CD4-positive, alpha-beta memory T cell (primary cell): Measurements from ENCODE around the gene IKBIP. TPM values are rescaled to one million over a fixed set of nuclear protein-coding genes. Genes with fewer than 3 reads are reported as not detected.

Experiments used
- polyA plus RNA-seq, 2 donors: library from polyadenylated mRNA; unstranded; fragments of 300-500 nt; fragmentation: Illumina TruSeq; gene quantifications; one replicate each; pipeline ENCODE4 v1.2.3, GENCODE V29; 2021
- total RNA-seq, 2 experiments: library from RNA; stranded (reverse); gene quantifications; one replicate each; pipeline ENCODE4 v1.2.3, GENCODE V29; 2021

Gene IKBIP
- total and polyA plus RNA-seq, 4 experiments from 2014 or later: 6.5 to 8.2 (median 7.6) TPM

Other genes with a start within 250 kb of the IKBIP start
- gene TMPO, start 129.2 kb downstream of the IKBIP start, total RNA-seq: 100 to 1,000 TPM; 144 to 160 TPM
- gene TMPO, start 129.2 kb downstream of the IKBIP start, polyA plus RNA-seq: 10 to 100 TPM; 21.7 to 52.1 TPM
- 100 to 1,000 TPM; 213 to 227 TPM for gene SLC25A3, start 51.1 kb downstream of the IKBIP start, total RNA-seq
- gene SLC25A3, start 51.1 kb downstream of the IKBIP start, polyA plus RNA-seq: 100 to 1,000 TPM; 297 to 304 TPM
- 10 to 100 TPM; 30.8 to 32.2 TPM for gene APAF1, start 502 bp upstream of the IKBIP start, total RNA-seq
- gene APAF1, start 502 bp upstream of the IKBIP start, polyA plus RNA-seq: 1 to 10 TPM; 5.3 to 9.3 TPM